Measurements from ENCODE around the gene C12orf75.
A peak's percentile ranks its signal among the peaks of the same experiment; 100 is the strongest.

C12orf75 gene

GRCh38 chr12:105417732-105418131 is 87.2 kb downstream of the C12orf75 start:
- no peak for DNase-seq (ENCODE audit: low read depth)
- TF ChIP-seq CTCF (conservative IDR thresholded peaks at IDR 0.05; ENCODE audit: low read depth, low read length), result peak; percentile 18
- H3K4me3 ChIP-seq (ENCODE audit: low read depth, low read length), result no peak overlapping the region

GRCh38 chr12:105418229-105418628 is 87.7 kb downstream of the C12orf75 start:
- DNase-seq (ENCODE audit: low read depth), result peak; percentile 86
- no peak for TF ChIP-seq CTCF (conservative IDR thresholded peaks at IDR 0.05; ENCODE audit: low read depth, low read length)
- no peak overlapping the region for H3K4me3 ChIP-seq (ENCODE audit: low read depth, low read length)

GRCh38 chr12:105418821-105419291 is 88.4 kb downstream of the C12orf75 start:
- no peak for DNase-seq (ENCODE audit: low read depth)
- no peak for TF ChIP-seq CTCF (conservative IDR thresholded peaks at IDR 0.05; ENCODE audit: low read depth, low read length)
- no peak overlapping the region for H3K4me3 ChIP-seq (ENCODE audit: low read depth, low read length)

- TF ChIP-seq CTCF (conservative IDR thresholded peaks at IDR 0.05; ENCODE audit: low read depth, low read length), result no peak
- DNase-seq (ENCODE audit: low read depth), result no peak
- H3K4me3 ChIP-seq (ENCODE audit: low read depth, low read length), result no peak overlapping the region
These were observed 89.1 kb downstream of the C12orf75 start for GRCh38 chr12:105419606-105420005.

GRCh38 chr12:105420046-105420445 is 89.6 kb downstream of the C12orf75 start:
- TF ChIP-seq CTCF (conservative IDR thresholded peaks at IDR 0.05; ENCODE audit: low read depth, low read length), result no peak
- H3K4me3 ChIP-seq (ENCODE audit: low read depth, low read length), result no peak overlapping the region
- DNase-seq (ENCODE audit: low read depth), result no peak

- H3K4me3 ChIP-seq (ENCODE audit: low read depth, low read length), result no peak overlapping the region
- TF ChIP-seq CTCF (conservative IDR thresholded peaks at IDR 0.05; ENCODE audit: low read depth, low read length), result peak; percentile 94
- peak; percentile 87 for DNase-seq (ENCODE audit: low read depth)
These were observed 90.3 kb downstream of the C12orf75 start for GRCh38 chr12:105420659-105421240.

Data from choroid plexus epithelial cell (primary cell).